Esophagus (tissue), 2 donors: ENCODE data around the gene EMC8. TPM values are rescaled to one million over a fixed set of nuclear protein-coding genes. Genes with fewer than 3 reads are reported as not detected.

Experiments used
- H3K27ac ChIP-seq, 2 donors: one replicate each; pipeline ENCODE4 v1.5.1; 2013; ENCODE audit warnings: low read depth in 2 of 2, mild to moderate bottlenecking in 2 of 2, inconsistent platforms in 1 of 2, low read length in 1 of 2, moderate library complexity in 1 of 2
- H3K27me3 ChIP-seq, 2 donors: one replicate each; pipeline ENCODE4 v1.6.1; 2013; ENCODE audit warnings: low read length in 2 of 2, control low read depth in 1 of 2, mild to moderate bottlenecking in 1 of 2; ENCODE audit not compliant: insufficient read depth in 2 of 2, control insufficient read depth in 1 of 2
- H3K36me3 ChIP-seq, 2 donors: one replicate each; pipeline ENCODE4 v1.6.1; 2013; ENCODE audit warnings: low read length in 1 of 2; ENCODE audit not compliant: control insufficient read depth in 2 of 2, insufficient read depth in 2 of 2
- H3K4me1 ChIP-seq, 2 donors: one replicate each; pipeline ENCODE4 v1.6.1; 2013; ENCODE audit warnings: low read length in 1 of 2; ENCODE audit not compliant: control insufficient read depth in 2 of 2, insufficient read depth in 2 of 2
- H3K4me3 ChIP-seq, 2 donors: one replicate each; pipeline ENCODE4 v1.5.1; 2013; ENCODE audit warnings: low read length in 2 of 2, mild to moderate bottlenecking in 2 of 2, low read depth in 1 of 2, moderate library complexity in 1 of 2
- H3K9me3 ChIP-seq, 2 donors: one replicate each; pipeline ENCODE4 v1.6.1; 2013; ENCODE audit warnings: mild to moderate bottlenecking in 2 of 2, low read depth in 1 of 2, low read length in 1 of 2, moderate library complexity in 1 of 2; ENCODE audit not compliant: control insufficient read depth in 2 of 2, insufficient read depth in 1 of 2
- WGBS, 2 donors: extraction: QIAGEN DNeasy Blood & Tissue Kit; methylation state at CpG; one replicate each; pipeline ENCODE4 v1.1.7; 2013; 5-methylcytosine and 5-hydroxymethylcytosine counted together
- polyA plus RNA-seq, 2 donors: library from polyadenylated mRNA; stranded (reverse); fragments of 200-250 nt; gene quantifications; one replicate each; pipeline ENCODE4 v1.2.3, GENCODE V29; 2013
- donor health status: healthy with polysubstance abuse.
- donor health status: Bipolar disorder and iron deficiency.

Gene EMC8
- polyA plus RNA-seq, 2 donors = 6.2 to 15.1 TPM

DNA sequence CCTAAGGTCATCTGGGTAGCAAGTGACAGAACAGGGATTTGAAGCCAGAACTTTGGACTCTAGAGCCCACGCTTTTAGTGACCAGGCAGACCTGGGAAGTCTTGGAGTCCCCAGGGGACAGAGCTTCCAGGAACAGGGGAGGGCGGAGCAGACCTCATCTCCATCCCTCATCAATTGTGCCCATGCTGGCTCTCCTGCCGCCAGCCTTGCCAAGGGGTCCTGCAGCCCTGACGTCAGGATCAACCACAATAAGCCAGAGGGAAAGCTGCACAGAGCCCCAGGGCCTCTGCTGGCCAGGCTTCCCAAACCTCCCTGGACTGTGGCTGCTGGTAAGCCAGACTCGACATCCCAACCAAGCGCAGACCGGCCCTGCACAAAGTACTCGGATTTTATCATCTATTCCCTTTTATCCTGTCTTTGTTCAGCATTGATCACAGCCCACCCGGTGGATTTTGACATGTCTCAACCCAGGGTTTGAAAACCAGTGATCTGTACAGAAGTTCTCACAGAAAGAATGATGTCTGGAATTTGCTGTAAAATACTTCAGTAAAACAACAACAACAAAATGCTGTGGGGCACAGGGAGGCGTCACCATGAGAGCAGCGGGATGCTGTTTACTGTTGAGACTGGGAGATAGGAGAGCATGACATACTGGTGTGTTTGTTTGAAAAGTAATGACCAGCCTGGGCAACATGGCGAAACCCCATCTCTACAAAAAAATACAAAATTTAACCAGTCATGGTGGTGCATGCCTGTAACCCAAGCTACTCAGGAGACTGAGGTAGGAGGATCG, 60.2 kb downstream of the EMC8 start:
- H3K4me3 ChIP-seq = no peak overlapping the region
- no peaks in the 10 kb centered on the region for H3K4me1 ChIP-seq
- peaks cover 0 to 5% of the 10 kb centered on the region in 2 donors for H3K36me3 ChIP-seq
- no peak overlapping the region for H3K27ac ChIP-seq
- no peaks in the 10 kb centered on the region for H3K27me3 ChIP-seq
- 67 to 75% methylated on average over 13 of the region's 13 CpGs for WGBS, 2 donors
- no peaks in the 10 kb centered on the region for H3K9me3 ChIP-seq

DNA sequence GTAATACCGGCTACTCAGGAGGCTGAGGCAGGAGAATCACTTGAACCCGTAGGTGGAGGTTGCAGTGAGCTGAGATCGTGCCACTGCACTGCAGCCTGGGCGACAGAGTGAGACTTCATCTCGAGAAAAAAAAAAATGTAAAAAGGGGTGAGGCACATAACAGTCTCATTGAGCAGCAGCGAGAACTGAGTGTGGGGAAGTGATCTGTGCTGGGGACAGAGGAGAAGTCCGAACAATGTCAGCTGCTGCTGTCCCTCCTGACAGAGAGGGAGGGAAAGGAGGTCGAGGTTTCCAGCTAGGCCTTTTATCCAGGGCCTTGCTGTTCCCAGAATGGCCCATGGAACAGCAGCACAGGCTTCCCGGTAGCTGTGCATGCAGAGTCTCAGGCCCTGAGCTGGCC, 62.4 kb downstream of the EMC8 start:
- 88 to 91% methylated on average over 9 of the region's 9 CpGs for WGBS, 2 donors

DNA sequence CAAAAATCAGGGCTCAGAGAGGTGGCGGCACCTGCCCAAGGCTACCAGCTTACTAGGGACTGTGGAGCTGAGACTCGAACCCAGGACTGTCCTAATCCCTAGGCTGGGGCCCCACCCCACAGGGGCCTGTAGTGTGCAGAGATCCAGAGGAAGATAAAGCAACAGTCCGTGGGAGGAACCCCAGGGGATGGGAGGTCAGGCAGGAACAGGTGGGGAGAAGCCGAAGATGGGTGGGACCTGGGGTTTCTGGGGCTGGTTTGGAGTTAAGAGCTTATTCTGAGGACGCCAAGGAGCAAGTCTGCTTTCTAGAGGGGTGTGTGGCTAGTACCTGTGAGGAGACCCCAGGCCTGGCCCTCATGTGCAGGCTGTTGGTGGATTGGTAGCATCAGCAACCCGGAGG, 63.4 kb downstream of the EMC8 start:
- Histone ChIP-seq H3K36me3 (peaks cover 0 to 5% of the 10 kb centered on the region in 2 donors), H3K27me3 (no peaks in the 10 kb centered on the region), H3K27ac (no peak overlapping the region), H3K4me3 (no peak overlapping the region), H3K9me3 (no peaks in the 10 kb centered on the region), H3K4me1 (no peaks in the 10 kb centered on the region)
- WGBS, 2 donors = 72 to 78% methylated on average over 6 of the region's 6 CpGs

More for the DNA sequence above, 62.4 kb downstream of the EMC8 start:
- no peak overlapping the region for H3K27ac ChIP-seq
- no peaks in the 10 kb centered on the region for H3K4me1 ChIP-seq
- H3K36me3 ChIP-seq = peaks cover 0 to 5% of the 10 kb centered on the region in 2 donors
- no peak overlapping the region for H3K4me3 ChIP-seq
- H3K9me3 ChIP-seq = no peaks in the 10 kb centered on the region
- H3K27me3 ChIP-seq = no peaks in the 10 kb centered on the region

DNA sequence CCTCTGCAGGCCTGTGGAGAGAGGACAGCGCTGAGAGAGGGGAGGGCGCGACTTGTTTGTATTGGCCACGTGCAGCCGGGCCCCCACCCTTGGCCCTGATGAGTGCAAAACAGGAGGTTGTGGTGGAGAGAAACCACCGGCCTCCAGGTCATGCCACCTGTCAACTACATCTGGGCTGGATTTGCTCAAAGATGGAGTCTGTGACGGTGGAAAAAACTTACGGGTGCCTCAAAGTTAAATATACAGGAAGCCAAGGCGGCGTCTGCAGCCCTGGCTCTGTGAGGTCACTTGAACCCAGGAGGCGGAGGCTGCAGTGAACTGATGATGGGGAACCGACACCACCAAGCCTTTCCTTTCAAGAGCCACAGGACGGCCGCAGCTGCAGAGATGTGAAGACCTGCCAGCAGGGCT, 64.1 kb downstream of the EMC8 start:
- WGBS, 2 donors = 58 to 74% methylated on average over 14 of the region's 14 CpGs
- no peak overlapping the region for H3K27ac ChIP-seq
- peaks cover 0 to 5% of the 10 kb centered on the region in 2 donors for H3K36me3 ChIP-seq
- no peaks in the 10 kb centered on the region for H3K9me3 ChIP-seq
- no peaks in the 10 kb centered on the region for H3K27me3 ChIP-seq
- no peak overlapping the region for H3K4me3 ChIP-seq
- H3K4me1 ChIP-seq = no peaks in the 10 kb centered on the region

DNA sequence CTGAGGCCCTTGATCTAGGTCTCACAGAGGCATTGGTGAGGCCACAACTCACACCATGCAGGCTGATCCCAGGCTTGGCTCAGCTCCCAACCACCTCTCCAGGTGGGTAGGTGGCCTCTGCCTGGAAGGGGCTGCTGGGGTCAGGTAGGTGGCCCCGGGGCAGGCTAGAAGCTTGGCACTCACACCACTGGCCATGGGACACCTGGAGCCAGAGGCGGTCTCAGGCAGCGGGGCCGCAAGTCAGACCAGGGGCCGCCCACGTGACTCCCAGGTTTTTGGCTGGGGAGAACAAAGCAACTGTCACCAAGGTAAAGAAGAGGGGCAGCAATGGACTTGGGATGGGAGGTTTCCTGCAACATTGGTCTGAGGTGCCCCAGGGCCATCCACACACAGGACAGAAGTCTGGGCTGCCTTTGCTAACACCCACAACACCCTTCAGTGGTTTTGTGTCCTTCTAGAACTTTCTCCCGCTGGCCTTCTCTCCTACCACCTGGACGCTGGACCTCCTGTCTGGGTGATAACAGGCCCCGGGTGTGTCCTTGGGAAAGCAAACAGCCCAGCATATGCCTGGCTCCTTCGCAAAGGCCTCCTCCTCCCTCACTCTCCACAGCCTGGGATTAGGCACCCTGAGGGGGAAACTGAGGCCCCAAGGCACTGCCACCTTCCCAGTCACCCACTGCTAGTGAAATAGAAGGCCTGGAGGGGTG, 64.9 kb downstream of the EMC8 start:
- H3K9me3 ChIP-seq = no peaks in the 10 kb centered on the region
- H3K27ac ChIP-seq = no peak overlapping the region
- no peaks in the 10 kb centered on the region for H3K27me3 ChIP-seq
- peaks cover 0 to 5% of the 10 kb centered on the region in 2 donors for H3K36me3 ChIP-seq
- H3K4me1 ChIP-seq = no peaks in the 10 kb centered on the region
- no peak overlapping the region for H3K4me3 ChIP-seq
- 75 to 82% methylated on average over 10 of the region's 10 CpGs for WGBS, 2 donors

DNA sequence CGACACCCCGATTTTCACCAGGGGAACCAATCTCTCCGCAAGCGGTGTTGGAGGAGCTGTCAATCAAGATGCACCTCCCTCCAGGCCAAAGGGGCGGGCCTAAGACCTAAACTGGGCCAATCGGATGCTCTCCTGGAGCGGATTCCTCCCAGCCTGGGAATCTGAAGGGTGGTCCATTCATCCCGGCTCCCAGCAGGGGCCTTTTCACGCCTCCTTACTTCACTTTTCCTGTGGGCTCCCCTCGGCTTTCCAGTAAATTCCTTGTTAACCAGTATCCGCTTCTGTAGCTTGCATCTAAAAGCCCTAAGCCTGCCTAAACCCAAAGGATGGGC, 65.5 kb downstream of the EMC8 start:
- Histone ChIP-seq H3K4me1 (no peaks in the 10 kb centered on the region), H3K9me3 (no peaks in the 10 kb centered on the region), H3K27ac (no peak overlapping the region), H3K27me3 (no peaks in the 10 kb centered on the region), H3K36me3 (peaks cover 0 to 5% of the 10 kb centered on the region in 2 donors), H3K4me3 (no peak overlapping the region)
- WGBS, 2 donors = 80 to 85% methylated on average over 11 of the region's 11 CpGs

DNA sequence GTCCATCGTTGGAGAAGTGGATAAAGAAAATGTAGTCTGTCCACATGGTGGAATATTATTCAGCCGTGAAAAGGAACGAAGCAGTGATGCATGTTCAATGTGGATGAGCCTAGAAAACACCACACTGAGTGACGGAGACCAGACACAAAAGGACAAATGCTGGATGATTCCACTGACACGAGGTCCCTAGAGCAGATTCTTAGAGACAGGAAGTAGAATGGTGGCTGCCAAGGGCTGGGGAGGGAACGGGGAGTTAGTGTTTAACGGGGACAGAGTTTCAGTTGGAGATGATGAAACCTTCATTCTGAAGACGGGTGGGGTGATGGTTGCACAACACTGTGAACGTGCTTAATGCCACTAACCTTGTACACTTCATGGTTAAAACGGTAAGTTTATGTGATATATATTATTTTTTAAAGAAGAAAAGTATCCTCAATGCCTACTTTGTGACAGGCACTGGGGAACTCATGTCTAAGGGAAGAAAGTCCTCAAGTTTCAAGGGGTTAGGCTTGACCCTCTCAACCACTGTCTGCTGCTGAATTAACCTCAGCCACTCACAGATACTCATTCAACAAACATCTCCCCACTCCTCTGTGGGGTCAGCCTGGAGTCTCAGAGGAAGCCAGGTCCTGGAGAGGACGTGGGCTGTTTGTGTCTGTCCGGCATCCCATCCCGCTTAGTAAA, 66.0 kb downstream of the EMC8 start:
- Histone ChIP-seq H3K4me1 (no peaks in the 10 kb centered on the region), H3K27me3 (no peaks in the 10 kb centered on the region), H3K4me3 (no peak overlapping the region), H3K36me3 (peaks cover 0 to 5% of the 10 kb centered on the region in 2 donors), H3K27ac (no peak overlapping the region), H3K9me3 (no peaks in the 10 kb centered on the region)
- WGBS, 2 donors = 70% methylated on average over 13 of the region's 13 CpGs

DNA sequence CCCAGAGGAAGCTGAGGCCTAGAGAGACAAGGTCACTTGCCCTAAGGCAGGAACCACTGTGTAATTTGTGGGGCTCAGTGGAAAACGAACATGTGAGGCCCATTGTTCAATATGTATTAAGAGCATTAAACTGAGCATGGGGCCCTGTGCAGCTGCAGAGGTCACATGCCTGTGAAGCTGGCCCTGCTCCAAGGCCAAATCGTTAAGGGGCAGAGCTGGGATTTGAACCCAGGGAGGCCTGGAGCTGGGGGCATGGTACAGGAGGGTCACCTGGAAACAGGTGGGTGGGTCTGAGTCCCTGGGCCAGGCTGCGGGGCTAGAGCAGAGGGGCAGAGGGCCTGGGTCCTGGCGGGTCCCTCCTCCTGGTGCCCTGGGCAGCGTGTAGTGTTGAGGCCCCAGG, 68.2 kb downstream of the EMC8 start:
- H3K36me3 ChIP-seq = peaks cover 0 to 10% of the 10 kb centered on the region in 2 donors
- 73 to 78% methylated on average over 5 of the region's 5 CpGs for WGBS, 2 donors
- no peak overlapping the region for H3K27ac ChIP-seq
- no peaks in the 10 kb centered on the region for H3K9me3 ChIP-seq
- no peaks in the 10 kb centered on the region for H3K4me1 ChIP-seq
- H3K4me3 ChIP-seq = no peak overlapping the region
- H3K27me3 ChIP-seq = no peaks in the 10 kb centered on the region

DNA sequence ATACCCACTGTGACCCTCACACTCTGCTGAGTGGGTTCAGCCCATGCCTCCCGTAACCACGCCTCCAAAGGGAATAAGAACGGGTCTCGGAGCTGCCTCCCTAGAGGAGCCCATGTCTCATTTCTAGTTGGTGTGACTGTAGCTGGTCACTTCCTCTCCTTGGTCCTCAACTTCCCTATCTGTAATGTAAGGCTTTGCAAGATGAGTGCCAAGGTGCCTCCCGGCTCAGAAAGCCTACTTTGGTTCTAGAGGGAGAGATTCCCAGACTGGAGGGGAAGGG, 69.2 kb downstream of the EMC8 start:
- H3K36me3 ChIP-seq = peaks cover 0 to 14% of the 10 kb centered on the region in 2 donors
- no peaks in the 10 kb centered on the region for H3K27me3 ChIP-seq
- no peak overlapping the region for H3K4me3 ChIP-seq
- no peak overlapping the region for H3K27ac ChIP-seq
- no peaks in the 10 kb centered on the region for H3K4me1 ChIP-seq
- H3K9me3 ChIP-seq = no peaks in the 10 kb centered on the region
- 88 to 90% methylated on average over 5 of the region's 5 CpGs for WGBS, 2 donors
